Putamen (tissue), 1 donor: Measurements from ENCODE around the gene NR5A1.

Source experiments
- DNase-seq: peaks from one replicate; pipeline ENCODE4 v3.0.0-alpha.2; 2016; ENCODE audit warnings: low spot score

Gene NR5A1

DNA sequence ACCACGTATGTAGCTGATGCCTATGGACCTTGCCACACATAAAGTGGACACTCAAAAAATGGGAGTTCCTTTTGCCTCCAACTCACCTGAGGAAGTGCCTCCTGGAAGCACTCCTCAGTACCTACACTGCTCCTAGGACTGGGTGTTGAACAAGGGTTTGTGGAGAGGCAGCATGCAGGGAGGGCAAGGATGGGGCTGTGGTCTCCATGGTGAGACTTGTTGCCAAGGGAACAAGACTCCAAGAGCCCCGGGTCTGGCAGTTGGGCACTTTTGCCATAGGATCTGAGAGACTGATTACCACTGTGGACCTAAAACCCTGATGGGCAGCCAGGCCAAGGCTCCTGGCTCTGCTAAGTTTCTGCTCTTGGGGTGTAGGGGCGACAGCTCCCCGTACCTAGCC is 6.9 kb upstream of the NR5A1 start:
- no peak for DNase-seq

DNA sequence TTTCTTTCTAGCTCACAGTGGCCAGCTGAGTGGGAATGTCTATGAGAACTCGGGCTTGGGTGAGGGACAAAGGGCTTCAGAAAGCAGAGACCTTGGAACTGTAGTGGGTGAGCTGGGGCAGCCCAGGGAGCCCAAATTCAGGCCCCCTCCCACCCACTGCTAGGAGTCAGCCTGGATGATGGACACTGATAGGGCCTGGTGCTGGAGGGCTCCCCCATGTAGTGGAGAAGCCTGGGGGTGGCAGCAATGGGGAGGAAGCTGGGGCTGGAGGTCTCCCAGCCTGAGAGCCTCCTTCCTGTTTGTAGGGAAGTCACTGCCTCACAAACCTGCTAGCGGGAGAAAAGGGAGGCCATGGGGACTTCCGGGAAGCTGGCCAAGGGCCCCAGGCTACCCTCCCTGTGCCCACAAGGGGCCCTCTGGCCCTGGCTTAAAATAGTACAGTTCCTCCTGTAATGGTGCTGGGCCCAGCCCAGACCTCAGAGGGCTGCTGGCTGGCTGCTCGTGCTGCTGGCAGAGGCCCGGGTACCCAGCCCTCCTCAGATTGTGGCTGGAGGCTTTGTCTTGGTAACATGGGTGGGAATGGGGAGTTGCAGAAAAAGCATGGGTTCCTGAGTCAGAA is 6.3 kb upstream of the NR5A1 start:
- no peak for DNase-seq

DNA sequence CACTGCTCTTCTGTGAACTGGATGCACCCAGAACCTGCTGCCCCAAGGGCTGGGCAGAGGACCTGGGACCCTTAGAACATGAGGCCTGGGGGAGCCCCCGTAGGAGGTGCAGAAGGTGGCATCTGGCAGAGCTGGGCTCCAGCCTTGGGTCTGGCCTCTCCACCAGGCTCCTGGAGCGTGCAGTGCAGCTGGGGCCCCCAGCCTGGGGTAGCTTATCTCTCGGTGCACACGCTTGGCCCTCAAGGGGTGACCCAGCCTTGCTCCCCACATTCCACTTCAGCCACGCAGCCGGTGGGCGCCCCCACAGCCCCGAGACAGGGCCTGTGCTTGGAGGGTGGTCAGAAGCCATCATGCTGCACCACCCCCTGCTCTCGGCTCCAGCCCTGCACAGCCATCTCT is 5.6 kb upstream of the NR5A1 start:
- DNase-seq = no peak

DNA sequence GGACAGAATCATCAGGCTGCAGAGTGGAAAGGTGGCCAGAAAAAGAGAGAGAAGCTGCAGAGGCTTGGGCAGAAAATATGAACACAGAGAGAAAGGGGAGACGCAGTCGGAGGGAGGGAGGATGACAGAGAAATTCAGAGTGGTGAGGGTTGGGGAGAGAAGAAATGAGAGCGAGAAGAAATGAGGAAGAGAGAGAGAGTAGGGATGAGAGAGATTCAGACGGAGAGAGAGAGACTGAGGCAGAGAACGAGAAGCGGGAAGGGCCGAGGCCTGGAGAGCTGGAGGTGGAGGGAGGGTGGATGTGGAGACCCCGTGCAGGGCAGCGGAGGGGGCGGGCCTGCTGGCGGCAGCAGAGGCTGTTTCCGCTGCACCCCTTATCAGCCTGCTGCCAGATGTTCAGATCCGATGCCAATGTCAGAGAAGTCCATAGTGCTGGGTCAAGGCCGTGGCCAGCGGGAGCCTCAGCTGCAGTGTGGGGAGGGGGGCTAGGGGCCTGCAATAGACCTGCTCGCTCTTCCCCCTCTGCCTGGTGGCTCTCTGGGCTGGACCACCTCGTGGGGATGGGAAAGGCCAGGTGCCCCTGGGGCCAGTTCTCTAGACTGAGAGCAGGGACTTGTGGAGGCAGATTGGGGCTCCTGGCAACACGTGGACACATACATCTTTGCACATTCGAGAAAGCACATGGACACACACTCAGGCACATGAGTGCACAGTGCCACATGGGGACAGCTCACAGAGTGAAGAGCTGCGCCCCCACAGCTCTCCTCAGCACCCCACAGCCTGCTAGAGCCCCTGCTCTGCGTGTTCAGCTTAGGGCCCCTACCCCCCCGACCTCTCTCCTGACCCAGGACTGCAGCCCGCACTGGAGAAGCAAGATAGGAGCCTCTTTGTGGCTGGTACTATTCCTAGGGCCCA is 4.9 kb upstream of the NR5A1 start:
- no peak for DNase-seq

DNA sequence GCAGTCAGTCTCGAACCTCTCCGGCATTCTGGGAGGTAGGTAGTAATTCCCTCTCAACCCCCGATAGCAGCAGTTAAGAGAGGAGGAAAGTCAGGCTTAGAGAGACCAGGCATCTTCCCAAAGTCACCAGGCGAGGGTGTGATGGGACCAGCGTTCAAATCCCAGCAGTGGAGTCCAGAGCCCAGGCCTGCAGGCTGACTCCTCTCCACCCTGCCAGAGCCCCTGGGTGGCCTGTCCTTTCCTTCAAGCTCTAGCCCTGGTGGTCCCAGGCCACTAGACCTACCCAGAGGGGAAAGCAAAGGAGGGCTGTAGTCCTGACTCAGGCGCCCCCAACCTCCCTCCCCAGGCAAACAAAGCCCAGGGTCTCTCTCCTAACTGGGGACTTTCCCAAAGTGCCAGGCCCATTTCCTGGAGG is 4.2 kb upstream of the NR5A1 start:
- no peak for DNase-seq

DNA sequence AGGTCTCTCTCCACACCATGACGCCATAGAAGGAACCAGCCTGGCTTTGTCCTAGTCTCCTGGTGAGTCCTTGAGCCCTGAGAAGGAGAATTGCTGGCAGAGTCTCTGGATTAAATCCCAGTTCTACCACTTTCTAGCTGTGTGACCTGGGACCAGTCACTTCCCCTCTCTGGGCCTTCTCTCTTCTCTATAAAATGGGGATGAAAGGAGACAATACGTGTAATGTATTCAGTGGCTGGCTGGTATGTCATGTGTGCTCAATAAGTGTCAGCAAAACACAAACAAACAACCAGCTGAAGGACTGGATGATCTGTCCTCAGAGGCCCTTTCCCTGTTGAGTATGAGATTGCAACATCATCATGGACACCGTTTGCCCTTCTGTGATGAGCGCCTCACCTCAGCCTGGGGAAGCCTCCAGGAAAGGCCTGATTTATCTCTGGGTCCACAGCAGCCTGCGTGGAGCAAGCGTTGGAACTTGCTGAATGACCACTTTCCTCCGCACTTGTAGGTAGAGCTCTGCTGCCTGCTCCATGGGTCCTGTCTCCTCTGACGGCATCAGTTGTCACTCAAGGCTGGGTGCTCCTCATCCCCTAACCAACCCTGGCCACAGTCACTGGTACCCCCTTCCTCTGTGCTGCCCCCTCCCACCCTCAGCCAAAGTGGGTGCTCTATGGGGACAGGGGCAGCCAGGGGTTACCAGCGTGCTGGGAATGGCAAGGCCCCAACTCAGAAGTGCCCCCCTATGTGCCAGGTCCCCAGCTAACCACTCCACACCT is 3.6 kb upstream of the NR5A1 start:
- no peak for DNase-seq

DNA sequence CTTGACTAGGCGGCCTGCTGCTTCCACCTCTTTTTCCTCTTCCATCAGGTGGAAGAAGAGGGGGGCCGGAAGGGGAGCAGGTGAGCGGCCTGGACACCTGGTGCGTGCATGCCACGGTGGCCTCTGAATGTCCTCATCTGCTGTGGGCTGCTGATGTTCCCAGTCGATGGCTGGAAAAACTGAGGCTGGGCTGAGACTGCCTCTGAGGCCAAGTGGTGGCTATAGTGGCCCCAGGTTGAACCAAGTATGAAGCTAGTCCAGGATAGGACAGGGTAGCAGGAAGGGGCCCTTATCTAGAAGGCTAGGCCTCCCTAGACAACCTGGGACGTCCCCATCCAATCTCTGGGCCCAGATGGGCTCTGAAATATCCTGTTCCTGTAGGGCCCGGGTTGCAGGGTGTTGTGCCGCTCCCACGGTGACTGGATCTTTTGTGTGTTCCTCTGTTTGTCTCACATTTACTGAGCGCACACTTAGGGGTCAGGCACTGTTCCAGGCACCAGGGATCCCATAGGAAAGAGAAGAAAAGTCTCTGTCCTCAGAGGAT is 753 bp upstream of the NR5A1 start:
- no peak for DNase-seq

DNA sequence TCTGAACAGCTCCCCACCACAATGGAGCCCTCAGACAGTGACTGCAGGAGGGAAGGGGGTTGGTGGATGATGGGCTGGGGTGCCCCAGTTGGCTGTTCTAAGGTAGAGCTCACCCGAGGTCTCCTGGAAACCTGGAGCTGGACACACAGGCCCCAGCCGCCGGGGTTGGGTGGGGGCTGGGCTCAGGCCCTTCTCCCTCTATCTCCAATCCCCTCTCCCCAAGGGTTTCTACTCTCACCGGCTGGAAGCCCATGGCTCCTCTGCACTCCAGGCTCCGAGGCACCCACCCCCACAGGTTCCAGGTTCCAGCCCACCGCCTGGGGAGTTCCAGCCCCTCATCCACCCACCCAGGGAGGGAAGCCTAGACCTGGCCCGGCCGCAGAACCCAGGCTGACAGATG is 766 bp downstream of the NR5A1 start:
- no peak for DNase-seq

DNA sequence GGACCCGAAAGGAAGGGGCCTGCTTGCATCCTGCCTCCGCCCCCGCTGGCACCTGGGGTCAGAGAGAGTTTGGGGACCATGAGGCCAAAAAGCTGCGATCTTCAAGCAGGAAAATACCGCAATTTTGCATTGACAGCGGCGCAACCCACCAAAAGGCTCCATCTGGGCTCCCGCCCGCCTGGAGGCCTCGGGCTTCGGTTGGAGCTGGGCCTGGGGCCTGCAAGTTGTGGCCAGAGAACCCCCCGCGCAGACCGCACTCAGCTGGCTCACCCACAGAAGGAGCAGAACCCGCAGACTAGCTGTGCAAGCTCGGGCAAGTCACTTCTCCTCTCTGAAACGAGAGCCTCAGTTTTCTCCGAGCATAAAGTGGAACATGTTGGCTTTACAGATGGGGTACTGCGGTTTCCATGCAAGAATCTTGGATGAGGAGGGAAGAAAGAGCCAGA is 1.3 kb downstream of the NR5A1 start:
- no peak for DNase-seq

DNA sequence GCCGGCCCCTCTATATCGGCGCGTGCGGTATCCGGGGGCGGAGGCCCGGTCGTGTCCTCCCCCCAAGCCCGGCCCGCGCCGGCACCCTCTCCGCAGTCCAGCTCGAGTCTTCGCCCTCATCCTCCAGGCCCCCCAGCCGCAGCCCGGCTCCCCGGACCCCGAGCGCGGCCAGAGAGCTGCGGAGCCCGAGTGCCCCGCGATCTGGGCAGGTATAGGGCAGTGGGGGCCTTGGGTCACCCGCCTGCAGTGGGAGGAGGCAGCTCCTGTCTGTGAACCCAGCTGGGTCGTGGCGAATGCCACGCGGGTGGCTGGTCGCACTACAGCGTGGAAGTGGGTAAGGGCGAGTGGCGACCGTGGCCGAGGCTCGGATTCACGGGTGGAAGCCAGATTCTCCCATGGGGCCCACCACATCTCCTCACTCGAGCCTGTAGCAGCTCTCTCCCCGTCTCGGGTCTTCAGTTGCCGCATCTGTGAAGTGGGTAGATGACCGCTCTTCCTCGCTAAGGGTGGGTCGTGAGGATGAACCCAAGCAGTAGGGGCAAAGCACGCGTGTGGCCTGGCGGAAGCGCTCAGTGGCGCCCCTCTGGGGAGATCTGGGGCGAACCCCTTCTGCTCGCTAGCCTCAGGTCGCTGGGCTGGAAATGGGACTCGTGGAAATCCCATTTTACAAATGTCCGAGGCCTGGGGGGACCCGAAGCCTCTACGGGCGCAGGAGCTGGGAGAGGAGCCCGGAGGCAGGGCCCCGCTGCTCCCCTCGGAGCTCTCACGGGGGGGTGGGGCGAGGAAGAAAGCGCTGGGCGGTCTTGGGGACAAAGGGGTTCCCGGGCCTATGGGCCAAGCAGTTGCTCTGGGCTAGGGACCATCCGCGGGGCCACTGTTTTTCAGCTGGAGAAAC is 1.9 kb downstream of the NR5A1 start:
- DNase-seq = no peak

DNA sequence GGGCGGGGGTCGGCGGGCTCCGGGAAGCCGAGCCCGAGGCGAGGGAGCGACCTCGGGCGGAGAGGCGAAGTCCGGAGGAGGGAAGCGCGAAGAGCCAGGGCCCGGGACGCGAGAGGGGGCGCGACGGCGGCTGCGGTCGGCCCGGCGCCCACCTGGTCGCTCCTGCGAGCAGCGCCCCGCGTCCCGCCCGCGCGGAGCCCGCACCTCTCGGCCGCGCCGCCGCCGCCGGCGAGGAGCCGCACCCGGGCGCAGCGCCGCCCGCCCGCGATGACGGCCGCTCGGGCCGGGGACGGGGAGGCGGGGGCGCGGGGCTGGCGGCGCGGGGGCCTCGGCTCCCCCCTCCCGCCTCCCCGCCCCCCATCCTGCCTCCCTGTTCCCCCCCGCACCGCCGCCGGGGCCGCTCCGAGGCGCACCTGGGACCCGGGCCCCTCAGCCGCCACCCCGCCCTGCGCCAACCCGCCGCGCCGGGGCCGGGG is 2.6 kb downstream of the NR5A1 start:
- no peak for DNase-seq

DNA sequence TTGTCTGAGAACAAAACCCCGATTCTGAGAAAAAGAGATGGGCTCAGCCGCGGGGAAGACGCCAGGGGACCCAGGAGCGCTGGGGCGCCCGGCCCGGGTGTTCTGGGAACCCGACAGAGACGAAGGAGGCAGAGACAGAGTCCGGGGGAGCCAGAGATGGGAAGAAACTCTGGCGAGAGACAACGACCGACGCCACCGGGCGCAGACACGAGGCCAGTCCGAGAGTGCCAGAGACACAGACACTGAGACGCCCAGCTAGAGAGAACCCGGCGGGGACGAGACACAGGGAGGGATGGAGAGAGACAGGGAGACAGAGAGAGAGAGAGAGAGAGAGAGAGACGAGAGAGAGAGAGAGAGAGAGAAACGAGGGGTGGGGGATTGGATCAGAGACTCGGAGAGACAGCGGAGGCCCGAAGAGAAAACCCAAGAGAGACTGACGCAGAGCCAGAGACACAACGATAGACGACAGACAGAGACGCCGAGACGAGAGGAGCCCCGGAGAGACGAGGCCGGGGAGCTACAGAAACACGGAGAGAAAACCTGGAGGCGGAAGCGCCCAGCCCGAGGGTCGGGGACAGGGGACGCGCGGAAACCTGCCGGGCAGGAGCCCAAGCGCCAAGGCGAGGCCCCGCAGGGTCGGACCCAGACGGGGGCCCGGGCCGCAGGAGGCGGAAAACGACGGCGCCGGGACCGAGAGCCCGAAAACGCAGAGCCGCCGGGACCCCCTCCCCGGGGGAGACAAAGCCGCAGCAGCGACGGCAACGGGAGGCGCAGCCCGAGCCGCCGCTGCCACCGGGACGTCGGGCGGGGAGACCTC is 3.3 kb downstream of the NR5A1 start:
- no peak for DNase-seq

DNA sequence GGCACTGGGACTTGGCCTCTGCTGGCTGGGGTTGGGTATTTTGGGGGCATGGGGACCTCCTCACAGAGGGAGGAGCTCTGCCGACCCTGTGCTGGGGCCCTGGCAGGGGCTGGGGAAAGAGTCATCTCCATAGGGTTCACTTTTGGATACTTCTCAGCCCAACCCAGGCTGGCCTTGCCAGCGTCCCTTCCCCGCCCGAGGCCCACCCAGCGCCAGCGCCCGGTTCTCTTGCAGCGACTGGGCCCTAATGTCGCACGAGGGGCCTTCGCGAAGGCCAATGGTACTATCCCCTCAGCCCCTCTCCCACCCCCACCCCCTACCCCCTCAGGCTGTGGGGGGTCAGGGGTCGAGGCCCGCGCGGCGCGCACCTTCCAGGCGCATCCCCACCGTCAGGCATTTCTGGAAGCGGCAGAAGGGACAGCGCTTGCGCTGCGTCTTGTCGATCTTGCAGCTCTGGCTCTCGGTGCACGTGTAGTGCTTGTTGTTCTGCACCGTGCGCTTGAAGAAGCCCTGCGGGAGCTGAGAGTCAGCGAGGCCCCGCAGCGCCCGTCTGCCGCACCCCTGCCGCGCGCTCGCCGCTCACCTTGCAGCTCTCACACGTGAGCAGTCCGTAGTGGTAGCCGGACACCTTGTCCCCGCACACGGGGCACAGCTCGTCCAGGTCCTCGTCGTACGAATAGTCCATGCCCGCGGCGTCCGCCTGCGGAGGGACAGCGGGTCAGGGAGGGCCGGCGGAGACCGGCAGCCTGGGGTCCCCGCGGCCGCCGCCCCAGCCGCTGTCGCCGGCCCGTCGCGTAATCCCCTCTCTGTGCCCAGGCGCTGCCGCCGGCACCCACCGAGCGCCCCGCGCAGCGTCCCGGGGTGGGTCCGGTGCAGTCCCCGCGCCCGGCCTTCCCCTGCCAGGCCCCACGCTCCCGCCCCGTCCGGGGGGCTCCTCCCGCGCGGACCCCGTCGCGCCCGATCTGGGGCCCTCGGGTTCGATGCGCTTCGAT is 4.2 kb downstream of the NR5A1 start:
- DNase-seq = no peak

DNA sequence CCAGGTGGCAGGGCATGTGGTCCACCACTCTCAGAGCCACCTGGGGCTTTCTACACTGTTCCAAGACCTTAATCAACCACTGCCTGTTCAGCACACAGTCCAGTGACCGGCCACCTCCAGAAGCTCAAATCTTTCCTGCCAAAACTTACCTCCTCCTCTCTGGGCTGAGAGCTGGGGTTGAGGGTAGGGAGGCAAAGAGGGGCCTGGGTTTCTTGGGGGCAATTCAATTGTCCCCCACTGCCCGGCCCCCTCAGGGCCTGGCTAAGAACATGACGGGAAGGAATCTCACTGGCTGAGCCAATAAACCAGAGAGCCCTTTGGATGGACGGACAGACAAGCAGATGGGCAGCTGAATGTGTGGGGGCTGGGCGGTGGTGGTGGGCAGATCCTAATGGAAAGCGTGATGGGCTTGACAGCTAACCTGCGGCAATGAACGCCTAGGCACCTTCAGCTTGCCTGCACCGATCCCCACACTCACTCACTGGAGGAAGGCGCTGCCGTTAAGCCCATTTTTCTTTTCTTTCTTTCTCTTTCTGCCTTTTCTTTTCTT is 5.4 kb downstream of the NR5A1 start:
- DNase-seq = no peak

DNA sequence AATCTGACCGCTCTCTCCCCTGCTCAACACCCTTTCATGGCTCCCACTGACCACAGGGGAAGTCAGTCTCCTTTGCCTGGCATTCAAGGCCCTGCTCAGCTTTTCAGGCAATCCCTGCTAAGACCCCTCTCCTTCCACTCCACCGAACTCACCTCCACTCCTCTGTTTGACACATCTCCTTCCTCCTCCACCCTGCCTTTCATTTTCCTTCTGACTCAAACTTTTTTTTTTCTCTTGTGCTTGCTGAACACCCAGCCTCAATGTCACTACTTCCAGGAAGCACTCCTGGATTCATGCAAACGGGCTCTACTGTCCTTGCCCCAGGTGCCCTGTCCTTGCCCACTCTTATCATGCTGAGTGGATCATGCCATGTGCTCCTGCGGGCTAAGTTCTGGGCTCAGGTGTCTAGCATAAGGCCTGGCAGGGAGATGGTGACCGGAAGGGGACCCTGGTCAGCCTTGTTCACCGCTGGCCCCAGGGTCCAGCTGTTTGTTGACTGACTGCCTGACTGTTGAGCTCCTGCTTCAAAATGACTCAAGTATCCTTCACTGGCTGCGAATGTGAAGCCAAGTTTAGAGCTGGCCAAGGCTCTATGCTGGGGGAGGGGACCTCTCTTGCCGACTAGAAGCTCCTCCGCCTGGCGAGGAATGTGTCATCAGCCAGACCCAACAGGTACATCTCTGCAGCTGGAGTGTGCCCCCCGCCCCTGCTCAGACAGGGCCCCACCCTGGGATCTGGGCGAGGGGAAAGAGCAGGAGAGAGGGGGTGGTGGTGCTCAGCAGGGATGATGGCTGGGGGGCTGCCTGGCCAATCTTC is 6.2 kb downstream of the NR5A1 start:
- no peak for DNase-seq

DNA sequence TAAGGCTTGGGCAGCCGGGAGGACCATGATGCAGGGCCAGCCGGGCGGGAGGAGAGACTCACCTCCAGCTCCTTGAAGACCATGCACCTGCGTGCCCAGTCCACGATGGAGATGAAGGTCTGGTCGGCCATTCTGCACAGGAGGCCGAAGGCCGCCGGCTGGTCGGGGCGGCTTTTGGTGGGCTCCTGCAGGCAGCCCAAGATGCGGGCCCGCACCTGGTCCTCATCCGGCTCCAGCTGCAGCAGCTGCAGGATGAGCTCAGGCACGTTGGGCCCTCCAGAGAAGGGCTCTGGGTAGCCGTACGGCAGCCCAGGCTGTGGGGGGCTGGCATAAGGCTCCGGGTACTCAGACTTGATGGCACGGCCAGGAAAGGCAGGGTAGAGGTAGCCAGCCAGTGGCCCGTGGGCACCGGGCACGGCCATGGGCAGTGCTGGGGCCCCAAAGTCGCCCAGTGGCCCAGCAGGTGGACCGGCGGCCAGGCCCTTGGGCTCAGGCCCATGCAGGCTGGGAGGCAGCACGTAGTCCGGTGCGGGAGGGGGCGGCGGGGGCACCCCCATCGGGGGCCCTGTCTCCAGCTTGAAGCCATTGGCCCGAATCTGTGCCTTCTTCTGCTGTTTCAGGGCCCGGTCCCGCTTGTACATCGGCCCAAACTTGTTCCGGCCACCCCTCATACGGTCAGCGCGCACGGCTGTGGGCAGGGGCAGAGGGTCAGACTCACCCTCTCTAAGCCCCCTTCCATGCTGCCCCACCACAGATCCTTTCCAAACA is 7.0 kb downstream of the NR5A1 start:
- DNase-seq = no peak

DNA sequence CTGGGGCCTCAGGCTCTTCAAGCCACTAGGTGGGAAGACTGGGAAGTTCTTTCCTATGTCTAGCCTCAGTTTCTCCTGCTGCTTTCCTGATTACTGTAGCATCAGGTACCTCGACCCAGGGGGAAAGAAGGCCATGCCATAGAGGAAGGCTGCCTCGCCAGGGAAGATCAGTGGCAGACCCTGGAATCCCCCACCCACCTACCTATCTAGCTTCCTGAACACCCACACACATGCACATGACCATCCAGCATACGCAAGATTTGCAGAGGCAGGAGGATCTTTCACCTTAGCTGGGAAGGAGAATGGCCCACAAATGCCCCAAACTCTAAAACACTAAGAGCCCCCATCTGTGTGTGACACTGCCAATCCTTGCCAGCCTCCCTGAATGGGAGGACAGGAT is 8.0 kb downstream of the NR5A1 start:
- DNase-seq = no peak
